Measurements from ENCODE around the gene ACTN3. TPM values are rescaled to one million over a fixed set of nuclear protein-coding genes. Genes with fewer than 3 reads are reported as not detected.
A peak's percentile ranks its signal among the peaks of the same experiment; 100 is the strongest.
"Not testable (repeated sequence)": the region's sequence is repeated elsewhere in the genome, so short reads cannot be mapped to it uniquely, and the experiment has no call there.

ACTN3 gene
- polyA plus RNA-seq, 1 donor: 0.22 TPM

- no peaks in the 10 kb centered on the region for H3K9me3 ChIP-seq (ENCODE audit: control insufficient read depth, low read depth, low read length)
- peaks cover 36% of the 10 kb centered on the region for H3K36me3 ChIP-seq (ENCODE audit: control insufficient read depth, insufficient read depth, low read length)
- WGBS (ENCODE audit: insufficient coverage, low lambda C conversion rate): no CpG with 5 or more reads among the region's 6 CpGs
- no peaks in the 10 kb centered on the region for H3K27me3 ChIP-seq (ENCODE audit: control insufficient read depth, insufficient read depth, low read length)
- H3K27ac ChIP-seq (ENCODE audit: low read length): no peak overlapping the region
- H3K4me3 ChIP-seq (ENCODE audit: low read length): no peak overlapping the region
- no peaks in the 10 kb centered on the region for H3K4me1 ChIP-seq (ENCODE audit: control insufficient read depth, insufficient read depth, low read length)
- no peak for DNase-seq
Measured at GRCh38 chr11:66598993-66599392, 52.3 kb downstream of the ACTN3 start.

- no peaks in the 10 kb centered on the region for H3K4me1 ChIP-seq (ENCODE audit: control insufficient read depth, insufficient read depth, low read length)
- no peak overlapping the region for H3K27ac ChIP-seq (ENCODE audit: low read length)
- H3K9me3 ChIP-seq (ENCODE audit: control insufficient read depth, low read depth, low read length): no peaks in the 10 kb centered on the region
- peaks cover 48% of the 10 kb centered on the region for H3K36me3 ChIP-seq (ENCODE audit: control insufficient read depth, insufficient read depth, low read length)
- H3K27me3 ChIP-seq (ENCODE audit: control insufficient read depth, insufficient read depth, low read length): no peaks in the 10 kb centered on the region
- no CpG with 5 or more reads among the region's 2 CpGs for WGBS (ENCODE audit: insufficient coverage, low lambda C conversion rate)
- DNase-seq: no peak
- H3K4me3 ChIP-seq (ENCODE audit: low read length): no peak overlapping the region
Measured at GRCh38 chr11:66600219-66600618, 53.5 kb downstream of the ACTN3 start.

- Histone ChIP-seq H3K36me3 (ENCODE audit: control insufficient read depth, insufficient read depth, low read length) (peaks cover 53% of the 10 kb centered on the region), H3K9me3 (ENCODE audit: control insufficient read depth, low read depth, low read length) (no peaks in the 10 kb centered on the region), H3K27me3 (ENCODE audit: control insufficient read depth, insufficient read depth, low read length) (no peaks in the 10 kb centered on the region), H3K4me3 (ENCODE audit: low read length) (no peak overlapping the region), H3K4me1 (ENCODE audit: control insufficient read depth, insufficient read depth, low read length) (no peaks in the 10 kb centered on the region), H3K27ac (ENCODE audit: low read length) (no peak overlapping the region)
- DNase-seq: no peak
- WGBS (ENCODE audit: insufficient coverage, low lambda C conversion rate): 88% methylated on average over 3 of the region's 4 CpGs
Measured at GRCh38 chr11:66600631-66601233, 54.0 kb downstream of the ACTN3 start.

- H3K27me3 ChIP-seq (ENCODE audit: control insufficient read depth, insufficient read depth, low read length): no peaks in the 10 kb centered on the region
- peaks cover 59% of the 10 kb centered on the region for H3K36me3 ChIP-seq (ENCODE audit: control insufficient read depth, insufficient read depth, low read length)
- H3K9me3 ChIP-seq (ENCODE audit: control insufficient read depth, low read depth, low read length): no peaks in the 10 kb centered on the region
- no peak overlapping the region for H3K4me3 ChIP-seq (ENCODE audit: low read length)
- WGBS (ENCODE audit: insufficient coverage, low lambda C conversion rate): no CpG with 5 or more reads among the region's 6 CpGs
- peaks cover 9% of the 10 kb centered on the region for H3K4me1 ChIP-seq (ENCODE audit: control insufficient read depth, insufficient read depth, low read length)
- H3K27ac ChIP-seq (ENCODE audit: low read length): no peak overlapping the region
- no peak for DNase-seq
Measured at GRCh38 chr11:66603072-66603471, 56.4 kb downstream of the ACTN3 start.

GRCh38 chr11:66604155-66604554 lies 57.5 kb downstream of the ACTN3 start:
- Histone ChIP-seq H3K9me3 (ENCODE audit: control insufficient read depth, low read depth, low read length) (no peaks in the 10 kb centered on the region), H3K36me3 (ENCODE audit: control insufficient read depth, insufficient read depth, low read length) (peaks cover 55% of the 10 kb centered on the region), H3K27me3 (ENCODE audit: control insufficient read depth, insufficient read depth, low read length) (no peaks in the 10 kb centered on the region), H3K4me3 (ENCODE audit: low read length) (no peak overlapping the region), H3K27ac (ENCODE audit: low read length) (no peak overlapping the region), H3K4me1 (ENCODE audit: control insufficient read depth, insufficient read depth, low read length) (peaks cover 9% of the 10 kb centered on the region)
- no peak for DNase-seq
- 100% methylated on average over 1 of the region's 5 CpGs for WGBS (ENCODE audit: insufficient coverage, low lambda C conversion rate)

GRCh38 chr11:66606608-66607007 lies 59.9 kb downstream of the ACTN3 start:
- H3K4me3 ChIP-seq (ENCODE audit: low read length); H3K4me1 ChIP-seq (ENCODE audit: control insufficient read depth, insufficient read depth, low read length); H3K27me3 ChIP-seq (ENCODE audit: control insufficient read depth, insufficient read depth, low read length); DNase-seq; H3K27ac ChIP-seq (ENCODE audit: low read length); H3K9me3 ChIP-seq (ENCODE audit: control insufficient read depth, low read depth, low read length): not testable (repeated sequence)
- WGBS (ENCODE audit: insufficient coverage, low lambda C conversion rate): no CpG with 5 or more reads among the region's 3 CpGs
- peaks cover 35% of the 10 kb centered on the region for H3K36me3 ChIP-seq (ENCODE audit: control insufficient read depth, insufficient read depth, low read length)

- no peak overlapping the region for H3K27ac ChIP-seq (ENCODE audit: low read length)
- peak in 1 of 2 donors; percentile 62 for DNase-seq
- H3K36me3 ChIP-seq (ENCODE audit: control insufficient read depth, insufficient read depth, low read length): peaks cover 30% of the 10 kb centered on the region
- H3K27me3 ChIP-seq (ENCODE audit: control insufficient read depth, insufficient read depth, low read length): no peaks in the 10 kb centered on the region
- WGBS (ENCODE audit: insufficient coverage, low lambda C conversion rate): 60% methylated on average over 1 of the region's 8 CpGs
- H3K4me3 ChIP-seq (ENCODE audit: low read length): no peak overlapping the region
- no peaks in the 10 kb centered on the region for H3K9me3 ChIP-seq (ENCODE audit: control insufficient read depth, low read depth, low read length)
- peaks cover 9% of the 10 kb centered on the region for H3K4me1 ChIP-seq (ENCODE audit: control insufficient read depth, insufficient read depth, low read length)
Measured at GRCh38 chr11:66607126-66607834, 60.6 kb downstream of the ACTN3 start.

GRCh38 chr11:66609721-66610617 lies 63.3 kb downstream of the ACTN3 start:
- DNase-seq: no peak
- Histone ChIP-seq H3K27me3 (ENCODE audit: control insufficient read depth, insufficient read depth, low read length) (no peaks in the 10 kb centered on the region), H3K4me3 (ENCODE audit: low read length) (no peak overlapping the region), H3K9me3 (ENCODE audit: control insufficient read depth, low read depth, low read length) (no peaks in the 10 kb centered on the region), H3K4me1 (ENCODE audit: control insufficient read depth, insufficient read depth, low read length) (peaks cover 9% of the 10 kb centered on the region), H3K36me3 (ENCODE audit: control insufficient read depth, insufficient read depth, low read length) (peaks cover 14% of the 10 kb centered on the region), H3K27ac (ENCODE audit: low read length) (no peak overlapping the region)
- 100% methylated on average over 2 of the region's 4 CpGs for WGBS (ENCODE audit: insufficient coverage, low lambda C conversion rate)

GRCh38 chr11:66612458-66612857 lies 65.8 kb downstream of the ACTN3 start:
- Histone ChIP-seq H3K4me3 (ENCODE audit: low read length) (no peak overlapping the region), H3K27me3 (ENCODE audit: control insufficient read depth, insufficient read depth, low read length) (no peaks in the 10 kb centered on the region), H3K9me3 (ENCODE audit: control insufficient read depth, low read depth, low read length) (no peaks in the 10 kb centered on the region), H3K27ac (ENCODE audit: low read length) (no peak overlapping the region), H3K36me3 (ENCODE audit: control insufficient read depth, insufficient read depth, low read length) (no peaks in the 10 kb centered on the region), H3K4me1 (ENCODE audit: control insufficient read depth, insufficient read depth, low read length) (peaks cover 1% of the 10 kb centered on the region)
- no CpG with 5 or more reads among the region's 1 CpG for WGBS (ENCODE audit: insufficient coverage, low lambda C conversion rate)
- no peak for DNase-seq

Measured in large intestine (tissue), 3 donors.